ENCODE data around the gene RIPOR2.

The RIPOR2 gene

DNA sequence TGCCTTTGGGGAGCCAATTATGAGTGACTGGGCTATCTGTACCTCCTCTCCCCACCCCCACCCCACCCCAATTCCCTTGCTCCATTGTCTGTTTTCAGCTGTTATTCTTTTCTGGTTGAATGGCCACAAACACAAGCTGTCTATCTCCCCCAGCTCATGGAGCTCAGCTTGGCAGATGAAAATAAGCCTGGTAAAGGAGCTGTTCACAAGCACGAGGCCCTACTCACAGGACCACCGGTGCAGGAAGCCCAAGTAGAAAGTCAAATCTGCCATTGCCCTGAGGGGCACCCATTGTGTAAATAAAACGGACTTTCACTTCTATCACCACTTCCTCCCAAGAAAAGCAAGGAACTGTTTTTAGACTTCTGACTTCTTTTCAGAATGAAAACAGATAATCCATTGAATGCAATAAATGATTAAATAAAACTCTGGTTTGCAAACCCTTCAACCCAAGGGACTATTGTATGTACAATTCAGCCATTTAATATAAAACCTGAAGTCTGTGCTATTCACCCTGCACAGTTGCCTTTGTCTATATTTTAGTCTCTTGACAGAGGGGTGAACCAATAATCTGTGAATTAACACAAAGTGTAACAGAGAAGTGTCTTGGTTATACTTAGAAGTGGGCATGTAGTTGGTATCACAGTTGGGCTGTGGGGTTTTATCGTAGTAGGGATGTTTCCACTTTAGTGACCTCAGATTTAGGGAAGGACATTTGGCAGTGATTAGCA, 27.7 kb downstream of the RIPOR2 start:
- in situ Hi-C loops (cut with MboI; ENCODE audit: low sequenced_read_pairs): no loop called here

DNA sequence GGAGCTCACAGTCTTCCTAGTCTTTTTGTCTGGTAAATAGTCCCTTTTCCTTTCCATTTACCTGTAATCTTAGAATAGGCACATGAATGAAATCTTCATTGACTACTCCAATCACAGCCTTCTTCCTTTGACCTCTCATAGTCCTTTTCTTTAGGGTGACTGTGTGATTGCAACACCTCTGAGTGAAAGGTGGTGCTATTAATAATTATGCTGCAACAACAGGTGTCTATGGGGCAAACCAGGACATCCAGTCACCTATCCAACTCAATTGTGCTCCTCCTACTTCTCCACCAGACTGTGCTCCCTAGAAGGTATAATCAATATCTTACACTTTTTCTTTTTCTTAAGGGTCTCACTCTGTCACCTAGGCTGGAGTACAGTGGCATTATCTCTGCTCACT, 29.4 kb downstream of the RIPOR2 start:
- in situ Hi-C loops (cut with MboI; ENCODE audit: low sequenced_read_pairs): no loop called here

DNA sequence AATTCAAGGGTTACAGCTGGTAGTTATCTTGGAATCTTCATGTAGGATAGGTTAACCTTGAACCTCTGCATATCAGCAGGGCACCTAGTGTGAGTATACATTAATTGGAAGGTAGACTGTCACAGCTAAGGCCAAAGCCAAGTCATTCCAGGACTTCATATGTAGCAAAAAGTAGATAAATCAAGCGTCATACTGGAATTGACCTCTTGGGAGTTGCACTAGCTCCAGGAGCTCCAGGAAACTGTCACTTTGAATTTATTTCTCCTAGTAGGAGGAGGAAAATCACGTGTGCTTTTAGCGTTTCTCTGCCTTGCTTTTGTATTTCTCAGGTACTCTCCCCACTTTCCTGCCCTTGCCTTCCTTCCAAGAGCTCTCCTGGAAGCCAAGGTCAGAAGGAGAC, 30.3 kb downstream of the RIPOR2 start:
- in situ Hi-C loops (cut with MboI; ENCODE audit: low sequenced_read_pairs): no loop called here

DNA sequence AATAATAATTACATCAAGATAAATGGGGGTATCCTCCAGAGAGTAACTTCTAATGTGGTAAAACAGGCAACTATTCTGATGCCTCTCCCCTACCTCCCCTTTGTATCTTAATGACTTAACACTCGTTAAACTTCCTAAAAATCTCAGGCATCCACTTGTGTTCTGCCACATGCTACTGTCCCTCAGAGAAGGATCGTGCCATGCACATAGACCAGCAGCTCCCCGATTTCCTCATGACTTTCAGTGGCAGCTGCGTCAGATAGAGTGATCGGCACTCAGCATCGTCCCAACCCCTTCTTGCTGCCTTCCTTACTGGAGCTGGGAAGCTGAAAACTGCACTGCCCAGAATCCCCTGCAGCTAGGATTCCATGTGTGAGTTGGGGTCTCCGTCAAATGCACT, 32.1 kb downstream of the RIPOR2 start:
- in situ Hi-C loops (cut with MboI; ENCODE audit: low sequenced_read_pairs): no loop called here

DNA sequence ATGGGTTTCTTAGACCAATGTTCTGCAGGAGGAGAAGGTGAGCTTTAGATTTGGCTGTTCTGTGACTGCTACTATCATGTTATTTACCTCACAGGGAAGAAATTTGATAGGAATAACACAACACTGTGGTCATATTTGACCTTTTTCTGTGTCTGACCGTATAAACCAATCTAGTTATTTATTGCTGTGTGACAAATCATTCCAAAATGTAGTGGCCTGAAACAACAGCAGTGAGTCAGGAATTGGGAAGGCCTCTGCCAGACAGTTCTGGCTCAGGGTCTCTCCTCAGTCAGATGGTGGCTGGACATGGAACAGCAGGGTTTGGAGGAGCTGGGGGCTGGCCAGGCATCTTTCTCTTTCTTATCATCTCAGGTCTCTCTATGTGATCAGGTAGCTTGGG, 33.0 kb downstream of the RIPOR2 start:
- in situ Hi-C loops (cut with MboI; ENCODE audit: low sequenced_read_pairs): no loop called here

DNA sequence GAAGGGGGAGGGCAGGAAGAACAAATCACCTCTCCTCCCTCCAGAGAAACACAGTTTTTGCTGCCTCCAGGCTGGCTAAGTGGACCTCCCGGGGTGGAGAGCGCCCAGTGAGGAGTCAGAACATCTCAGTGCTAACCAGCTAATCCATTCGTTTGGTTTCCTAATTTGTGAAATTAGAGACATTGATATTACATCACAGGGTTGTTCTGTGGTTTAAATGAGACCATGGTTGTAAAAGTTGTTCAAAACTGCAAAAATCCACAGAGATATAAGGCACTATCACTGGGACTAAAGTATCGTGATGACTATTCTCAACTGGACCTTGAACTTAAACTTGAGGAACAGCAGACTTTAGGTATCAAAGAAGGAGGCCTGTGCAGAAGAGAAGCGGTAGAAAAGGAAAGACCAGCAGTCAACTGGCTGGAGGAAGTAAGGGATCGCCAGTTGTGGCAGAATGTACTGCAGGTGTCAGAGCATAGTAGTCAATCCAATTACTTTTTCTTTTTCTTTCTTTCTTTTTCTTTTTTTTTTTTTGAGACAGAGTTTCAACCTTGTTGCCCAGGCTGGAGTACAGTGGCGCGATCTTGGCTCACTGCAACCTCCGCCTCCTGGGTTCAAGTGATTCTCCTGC, 33.9 kb downstream of the RIPOR2 start:
- in situ Hi-C loops (cut with MboI; ENCODE audit: low sequenced_read_pairs): no loop called here

DNA sequence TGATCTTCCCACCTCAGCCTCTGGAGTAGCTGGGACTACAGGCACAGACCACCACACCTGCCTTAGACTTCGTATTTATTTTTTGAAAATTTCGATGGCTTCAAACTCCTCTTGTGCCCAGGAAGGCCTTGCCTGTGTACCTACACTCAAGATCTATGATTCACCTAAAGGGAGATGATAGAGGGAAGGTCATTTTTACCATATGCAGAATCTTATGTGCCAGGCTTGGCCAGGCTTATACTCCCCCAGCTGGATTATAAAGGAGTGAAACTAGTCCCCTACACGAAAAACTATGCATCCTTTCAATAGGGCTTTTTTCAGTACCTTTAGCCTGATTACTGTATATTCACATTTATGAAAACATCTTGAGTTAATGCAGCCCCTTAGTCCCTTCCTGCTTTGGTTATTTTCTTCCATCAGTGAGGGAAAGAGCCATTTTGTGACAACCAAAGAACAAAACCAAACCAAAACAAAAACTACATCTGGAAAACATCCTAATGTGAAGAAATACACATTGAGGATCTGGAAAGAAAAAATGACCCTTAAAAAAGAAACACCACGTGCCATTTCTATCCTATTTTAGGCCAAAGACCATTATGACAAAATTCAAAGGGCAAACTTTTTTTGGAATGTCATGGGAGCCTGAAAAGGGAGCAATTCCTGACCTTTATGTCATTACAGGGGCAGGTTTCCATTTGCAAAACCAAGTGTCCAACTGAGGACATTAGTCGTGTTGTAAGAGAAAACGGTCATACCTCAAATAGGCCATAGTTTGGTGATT, 34.7 kb downstream of the RIPOR2 start:
- in situ Hi-C loops (cut with MboI; ENCODE audit: low sequenced_read_pairs): no loop called here

DNA sequence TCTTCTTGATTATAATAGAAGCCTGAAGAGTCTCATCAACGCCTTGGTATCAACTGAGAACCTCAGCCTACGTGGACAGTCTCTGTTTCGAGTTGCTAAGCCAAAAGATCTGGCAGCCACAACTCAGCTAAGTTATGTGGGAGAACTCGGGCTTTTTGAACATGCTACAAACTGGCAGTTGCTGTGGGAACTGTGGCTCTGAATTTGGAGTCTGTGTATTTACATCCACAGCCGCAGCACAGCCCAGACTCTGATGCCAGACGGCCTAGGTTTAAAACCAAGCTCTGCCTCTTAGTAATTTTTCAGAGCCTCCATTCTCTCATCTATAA, 35.8 kb downstream of the RIPOR2 start:
- in situ Hi-C loops (cut with MboI; ENCODE audit: low sequenced_read_pairs): no loop called here

DNA sequence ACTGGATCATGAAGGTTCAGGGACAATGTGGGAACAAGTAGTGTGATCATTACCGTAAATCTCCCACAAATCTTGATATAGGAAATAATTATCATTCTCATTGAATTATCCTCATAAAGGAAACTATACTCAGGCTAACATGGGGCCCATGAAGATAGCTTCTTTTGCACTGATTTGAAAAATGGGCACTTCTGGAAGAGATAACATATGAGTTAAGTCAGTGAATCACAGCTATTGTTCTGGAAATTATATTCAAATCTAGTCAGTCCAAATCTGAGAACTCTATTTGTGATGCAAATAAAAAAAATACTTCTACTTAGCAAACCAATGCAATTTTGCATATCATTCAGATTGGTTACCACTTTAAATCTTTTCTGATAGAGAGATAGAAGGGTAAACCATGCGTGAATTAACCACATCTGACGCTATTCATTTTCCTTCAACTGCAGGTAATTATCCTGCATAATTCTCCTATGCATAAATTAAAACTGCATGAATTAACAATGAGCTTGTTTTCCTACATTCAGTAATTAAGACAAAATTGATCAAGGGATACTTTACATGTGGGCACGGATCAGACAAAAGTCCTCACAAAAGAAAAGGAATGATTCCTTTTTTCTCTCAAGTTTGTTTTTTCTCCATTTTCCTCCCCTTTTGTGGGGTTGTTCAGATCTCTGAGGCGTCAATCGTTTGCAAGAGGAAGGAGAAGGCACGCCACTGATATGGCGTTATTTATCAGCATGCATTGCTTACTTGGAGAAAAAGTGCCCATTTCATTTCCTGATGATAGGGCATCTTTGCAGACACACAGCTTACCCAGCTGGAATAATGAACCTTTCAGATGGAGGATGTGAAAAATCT, 36.4 kb downstream of the RIPOR2 start:
- in situ Hi-C loops (cut with MboI; ENCODE audit: low sequenced_read_pairs): no loop called here

DNA sequence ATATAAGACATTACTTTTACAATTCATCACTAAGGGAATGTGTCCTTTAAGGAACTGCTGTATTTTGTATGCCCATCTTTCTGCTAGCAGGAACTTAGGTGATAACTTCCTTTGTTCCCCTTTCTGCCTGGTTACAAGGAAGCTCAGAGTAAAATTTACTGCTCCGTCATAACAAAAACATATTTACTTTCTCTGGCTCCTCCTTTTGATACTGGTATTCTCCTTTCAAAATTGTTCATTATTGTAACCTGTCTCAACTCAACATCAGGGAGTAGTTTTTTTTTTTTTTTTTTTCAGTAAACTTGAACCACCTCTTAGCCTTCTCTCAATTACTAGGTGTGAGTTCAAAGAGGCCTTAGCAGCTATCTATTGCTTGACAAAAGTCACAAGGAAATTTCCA, 37.1 kb downstream of the RIPOR2 start:
- in situ Hi-C loops (cut with MboI; ENCODE audit: low sequenced_read_pairs): no loop called here

DNA sequence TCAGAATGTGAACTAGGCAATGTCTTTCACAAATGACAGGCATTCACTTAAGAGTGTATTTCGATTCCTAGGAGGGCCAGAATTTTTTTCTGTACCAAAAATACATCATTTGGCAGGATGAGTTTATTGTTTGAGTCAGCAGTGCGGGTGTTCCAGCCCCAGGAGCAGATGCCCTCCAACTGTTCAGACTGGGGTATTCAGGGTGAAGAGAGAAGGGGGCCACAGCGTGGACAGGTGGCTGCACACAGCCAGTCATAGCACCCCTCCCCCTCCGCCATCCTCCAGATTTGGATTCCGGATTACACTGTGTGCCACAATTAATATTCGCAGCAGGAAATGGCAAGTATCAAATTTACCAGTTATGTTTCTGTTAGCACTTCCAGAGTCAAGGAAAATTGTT, 38.6 kb downstream of the RIPOR2 start:
- in situ Hi-C loops (cut with MboI; ENCODE audit: low sequenced_read_pairs): no loop called here

DNA sequence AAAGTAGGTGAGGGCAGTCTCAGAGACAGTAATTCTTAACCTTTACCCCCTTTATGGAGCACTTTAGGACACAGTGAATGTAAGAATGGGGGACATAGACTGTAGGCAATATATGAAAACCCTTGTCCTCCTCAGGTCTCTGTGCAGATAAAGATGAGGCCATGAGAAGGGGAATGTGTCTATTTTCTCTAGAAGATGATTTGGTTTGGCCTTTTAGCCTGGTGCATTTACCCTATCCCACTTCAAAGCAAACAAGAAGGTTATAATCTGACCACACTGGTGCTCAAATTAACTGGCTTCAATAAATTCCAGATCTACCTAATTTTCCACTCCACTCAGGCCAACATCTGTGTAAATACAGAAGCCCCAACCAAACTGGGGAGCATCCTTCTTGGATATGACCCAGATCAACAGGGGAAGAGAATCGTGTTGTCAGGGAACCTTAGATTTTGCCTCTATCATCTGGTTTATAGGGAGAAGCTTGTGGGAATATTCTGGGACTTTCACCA, 42.4 kb downstream of the RIPOR2 start:
- in situ Hi-C loops (cut with MboI; ENCODE audit: low sequenced_read_pairs): no loop called here

DNA sequence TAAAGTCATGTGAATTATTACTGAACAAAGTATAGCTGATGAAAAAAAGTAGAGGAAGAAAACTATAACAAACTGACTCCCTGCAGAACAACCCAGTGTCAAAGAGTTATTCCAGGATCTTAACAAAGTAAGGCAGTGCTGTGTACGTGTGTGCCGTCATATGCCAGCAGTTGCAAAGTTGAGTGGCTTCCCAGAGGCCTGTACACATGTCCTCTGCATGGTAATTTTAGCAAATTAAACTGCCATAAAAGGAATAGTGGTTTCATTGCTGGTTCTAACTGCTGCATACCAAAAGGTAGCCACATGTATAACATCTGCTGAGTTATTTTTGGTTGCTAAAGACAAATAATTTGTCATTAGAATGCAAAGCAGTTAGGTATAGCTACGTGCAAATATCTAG, 44.8 kb downstream of the RIPOR2 start:
- in situ Hi-C loops (cut with MboI; ENCODE audit: low sequenced_read_pairs): no loop called here

DNA sequence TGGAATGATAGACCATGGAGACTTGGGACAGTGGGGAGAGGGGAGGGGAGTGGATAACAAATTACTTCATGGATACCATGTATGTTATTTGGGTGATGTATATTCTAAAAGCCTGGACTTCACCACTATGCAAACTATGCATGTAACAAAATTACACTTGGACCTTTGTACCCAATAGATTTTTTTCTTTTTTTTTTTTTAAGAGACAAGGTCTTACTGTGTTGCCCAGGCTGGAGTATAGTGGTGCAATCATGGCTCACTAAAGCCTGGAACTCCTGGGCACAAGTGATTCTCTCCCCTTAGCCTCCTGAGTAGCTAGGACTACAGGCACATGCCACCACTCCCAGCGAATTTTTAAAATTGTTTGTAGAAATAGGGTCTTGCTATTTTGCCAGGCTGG, 45.3 kb downstream of the RIPOR2 start:
- in situ Hi-C loops (cut with MboI; ENCODE audit: low sequenced_read_pairs): no loop called here

DNA sequence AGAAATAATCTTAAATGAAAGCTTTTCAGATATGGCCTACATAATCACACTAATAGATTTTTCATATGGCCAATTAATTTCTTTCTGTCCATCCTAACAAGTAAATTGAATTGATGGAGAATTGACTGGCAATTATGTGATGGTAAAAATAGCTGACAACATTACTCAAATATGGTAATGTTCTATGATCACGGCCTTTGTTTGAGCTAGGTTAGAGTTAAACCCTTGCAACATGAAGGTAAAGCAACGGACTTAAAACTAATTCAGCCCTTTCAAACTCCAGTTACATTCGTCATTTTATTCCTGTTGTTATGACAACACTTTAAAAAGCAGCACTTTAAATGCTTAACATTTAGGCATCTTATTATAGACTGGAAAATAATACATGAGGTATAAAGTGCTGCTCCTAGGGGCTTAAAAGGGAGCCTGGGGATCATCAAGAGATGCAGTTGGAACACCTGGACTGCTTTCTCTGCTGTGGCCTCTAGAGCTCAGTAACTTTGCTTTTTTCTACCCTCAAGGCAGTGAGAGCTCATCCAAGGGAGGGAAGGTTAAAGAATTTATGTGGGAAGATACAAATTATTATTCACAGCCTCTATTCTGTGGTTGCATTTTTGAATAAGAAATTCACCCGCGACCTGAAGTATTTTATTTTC, 46.9 kb downstream of the RIPOR2 start:
- in situ Hi-C loops (cut with MboI; ENCODE audit: low sequenced_read_pairs): no loop called here

DNA sequence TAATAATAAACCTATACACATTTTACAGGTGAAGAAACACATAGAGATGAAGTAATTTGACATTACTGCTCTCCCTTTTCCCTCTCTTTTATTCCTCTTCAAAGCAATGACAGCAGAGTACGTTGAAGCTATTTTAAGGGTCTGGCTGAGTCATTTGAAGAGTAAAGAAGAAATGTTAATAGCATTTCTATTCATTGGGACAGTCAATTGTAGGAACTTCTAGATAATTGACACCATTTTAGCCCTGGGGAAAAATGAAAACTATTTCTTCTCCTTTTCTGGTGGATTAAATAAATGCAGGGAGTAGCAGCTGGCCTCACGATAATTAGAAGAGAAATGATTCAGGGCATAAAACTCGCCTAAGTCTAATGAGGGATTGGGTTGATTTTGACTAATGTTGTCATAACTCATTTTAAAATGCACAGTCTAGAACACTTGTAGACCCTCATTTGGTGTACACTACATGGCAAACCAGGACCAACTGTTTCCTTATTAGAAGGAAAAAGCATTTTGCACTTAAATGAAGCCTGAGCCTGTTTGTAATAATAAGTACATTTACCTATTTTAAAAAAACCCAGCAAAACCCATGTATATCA, 48.1 kb downstream of the RIPOR2 start:
- in situ Hi-C loops (cut with MboI; ENCODE audit: low sequenced_read_pairs): no loop called here

DNA sequence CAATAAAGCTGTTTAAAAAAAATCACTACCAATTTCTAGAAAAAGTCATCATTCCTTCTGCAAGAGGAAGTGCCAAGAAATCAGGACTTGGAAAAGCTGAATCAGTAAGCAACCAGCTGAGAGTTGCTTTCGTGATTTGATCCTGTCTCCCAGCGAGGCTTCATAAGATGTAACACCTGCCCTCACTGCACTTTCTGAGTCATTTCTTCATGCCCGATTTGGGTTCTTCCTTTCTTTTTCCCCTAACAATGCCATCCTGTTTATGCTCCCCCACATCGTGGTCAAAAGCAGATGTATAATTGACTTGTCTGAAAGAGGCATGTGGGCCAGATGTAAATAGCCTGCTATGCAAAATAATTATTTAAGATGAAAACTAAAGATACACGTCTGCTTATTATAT, 52.1 kb downstream of the RIPOR2 start:
- in situ Hi-C loops (cut with MboI; ENCODE audit: low sequenced_read_pairs): no loop called here

DNA sequence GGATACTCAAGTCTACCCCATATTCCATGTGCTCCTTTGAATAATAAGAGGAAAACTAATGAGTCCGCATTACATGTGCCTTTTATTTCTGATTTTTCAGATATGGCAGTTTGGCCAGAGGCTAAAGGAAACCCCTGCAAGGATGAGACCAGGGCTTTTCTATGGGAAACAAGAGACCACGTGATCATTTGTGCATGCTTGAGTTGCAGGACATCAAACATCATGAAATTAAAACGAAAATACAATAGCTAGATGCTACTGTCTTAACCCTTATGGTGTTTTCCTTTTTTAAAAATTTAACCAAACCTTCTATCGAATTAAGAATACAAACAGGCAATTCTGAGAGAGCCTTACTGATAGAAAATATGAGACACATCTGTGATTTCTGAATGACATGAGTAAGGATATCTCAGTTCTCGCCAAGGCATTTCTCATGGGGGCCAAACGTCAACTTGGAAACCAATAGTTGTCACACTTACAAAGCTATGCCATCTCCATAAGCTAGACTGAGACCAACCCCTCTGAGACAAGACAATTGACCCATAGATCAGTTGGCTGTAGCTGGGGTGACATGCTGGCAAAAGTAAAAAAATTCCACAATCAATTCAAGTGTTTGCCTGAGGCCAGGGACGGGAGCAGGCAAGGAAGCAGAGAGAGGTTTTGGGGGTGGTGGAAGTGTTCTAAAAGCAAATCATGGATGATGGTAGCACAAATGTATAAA, 52.8 kb downstream of the RIPOR2 start:
- in situ Hi-C loops (cut with MboI; ENCODE audit: low sequenced_read_pairs): no loop called here

DNA sequence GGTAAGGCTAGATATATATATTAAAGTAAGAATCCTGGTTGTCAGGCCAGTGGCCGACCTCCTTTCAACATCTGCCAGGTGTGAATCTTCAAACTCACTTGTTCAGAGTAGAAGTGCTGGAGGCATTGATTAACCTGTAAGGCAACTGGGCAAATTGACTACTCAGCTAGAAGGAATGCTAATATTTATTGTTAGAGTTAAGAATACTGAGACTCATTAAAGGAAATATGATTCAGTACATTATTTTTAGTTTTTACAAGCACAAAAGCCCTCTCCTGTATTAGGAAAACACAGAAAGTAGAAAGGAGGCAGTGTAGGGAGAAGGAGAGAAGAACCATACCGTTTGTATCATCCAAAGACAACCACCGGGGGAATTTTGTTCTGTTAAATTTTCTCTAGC, 53.5 kb downstream of the RIPOR2 start:
- in situ Hi-C loops (cut with MboI; ENCODE audit: low sequenced_read_pairs): no loop called here

DNA sequence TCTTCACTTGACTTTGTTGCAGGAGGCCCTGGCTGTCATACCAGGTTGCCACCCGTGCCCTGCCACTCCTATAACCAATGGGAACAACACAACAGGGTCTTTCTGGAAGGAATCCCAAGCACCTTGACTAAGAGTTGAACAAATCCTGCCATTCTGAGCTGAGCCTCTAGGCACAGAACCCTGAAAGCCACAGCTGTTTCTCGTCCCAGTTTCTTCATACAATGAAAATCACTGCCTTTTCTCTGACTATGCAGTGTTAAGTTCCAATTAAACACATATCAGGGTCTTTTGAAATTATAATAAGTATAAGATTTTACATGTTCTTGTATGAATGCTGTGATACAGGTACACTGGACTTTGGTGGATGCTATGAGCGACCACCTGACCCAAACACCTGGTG, 54.4 kb downstream of the RIPOR2 start:
- in situ Hi-C loops (cut with MboI; ENCODE audit: low sequenced_read_pairs): no loop called here
